Spleen (tissue), 11 donors: ENCODE measurements around the gene AGPS. TPM values are rescaled to one million over a fixed set of nuclear protein-coding genes. Genes with fewer than 3 reads are reported as not detected.
A peak's percentile ranks its signal among the peaks of the same experiment; 100 is the strongest.

Experiments
- DNase-seq: peaks from one replicate; pipeline ENCODE4 v3.0.0-alpha.2; 2020
- H3K27ac ChIP-seq, 8 donors: fragments of 200-600 bp; sonication (generic) in 7 of 8; 1 replicate in 4 of 8; 2 replicates in 4 of 8; pipeline versions ENCODE4 v1.5.0 to v1.8.0; 2016 to 2021; ENCODE audit warnings: inconsistent platforms in 4 of 8, mild to moderate bottlenecking in 4 of 8, moderate library complexity in 1 of 8
- H3K27me3 ChIP-seq, 7 donors: fragments of 200-600 bp; sonication (generic) in 6 of 7; replicated peaks in 1 of 7; 1 replicate in 4 of 7; 2 replicates in 3 of 7; pipeline versions ENCODE4 v1.5.0 to v1.8.0; 2016 to 2021; ENCODE audit warnings: inconsistent platforms in 3 of 7, mild to moderate bottlenecking in 1 of 7
- H3K36me3 ChIP-seq, 6 donors: fragments of 200-600 bp; sonication (generic) in 5 of 6; 1 replicate in 4 of 6; 2 replicates in 2 of 6; pipeline versions ENCODE4 v1.5.0 to v1.8.0; 2016 to 2021; ENCODE audit warnings: inconsistent platforms in 2 of 6
- H3K4me1 ChIP-seq, 6 donors: fragments of 200-600 bp; sonication (generic) in 5 of 6; 1 replicate in 3 of 6; 2 replicates in 3 of 6; pipeline versions ENCODE4 v1.5.0 to v1.8.0; 2016 to 2021; ENCODE audit warnings: inconsistent platforms in 3 of 6
- H3K4me3 ChIP-seq, 8 donors: fragments of 200-600 bp; sonication (generic) in 7 of 8; 1 replicate in 4 of 8; 2 replicates in 4 of 8; pipeline versions ENCODE4 v1.5.0 to v1.8.0; 2016 to 2021; ENCODE audit warnings: inconsistent platforms in 4 of 8, mild to moderate bottlenecking in 4 of 8, moderate library complexity in 2 of 8
- H3K9me3 ChIP-seq, 8 donors: fragments of 200-600 bp; sonication (generic) in 7 of 8; 1 replicate in 4 of 8; 2 replicates in 4 of 8; pipeline versions ENCODE4 v1.5.0 to v1.8.0; 2016 to 2021; ENCODE audit warnings: inconsistent platforms in 4 of 8
- POLR2A ChIP-seq, 3 donors: fragments of 450-650 bp; IDR thresholded peaks; one replicate each; pipeline ENCODE4 v1.5.1; 2017; ENCODE audit warnings: antibody characterized with exemption in 3 of 3, mild to moderate bottlenecking in 1 of 3
- POLR2AphosphoS5 ChIP-seq, 3 donors: sonication (generic); formaldehyde crosslinking; IDR thresholded peaks; one replicate each; pipeline ENCODE4 v1.5.1; 2017; ENCODE audit warnings: antibody characterized with exemption in 3 of 3
- WGBS, 5 donors: extraction: QIAGEN DNeasy Blood & Tissue Kit in 3 of 5; methylation state at CpG; one replicate each; pipeline versions ENCODE4 v1.1.5 to v1.1.7; 2013 to 2018; 5-methylcytosine and 5-hydroxymethylcytosine counted together
- intact Hi-C: fragments of 100-400 bp; cut with DNase I; formaldehyde crosslinking; loops from one replicate; pipeline ENCODE4 v1.15.0; 2023; ENCODE audit warnings: low total_unique reads
- polyA plus RNA-seq, 3 donors: library from polyadenylated mRNA; stranded (reverse); fragments of 200-250 nt; gene quantifications; one replicate each; pipeline ENCODE4 v1.2.1, GENCODE V29; 2013
- total RNA-seq, 7 donors: library from RNA; depleted of rRNA in 3 of 7; stranded (reverse); fragments of >200 nt in 3 of 7; fragmentation: NEBNext Ultra II Directional in 4 of 7; extraction: Animal tissue kit (Norgen Biotek cat#: 25700) in 4 of 7; gene quantifications; one replicate each; pipeline versions ENCODE4 v1.1.0 to v1.2.1, GENCODE V29; 2016 to 2021
- TF ChIP-seq, protein P1 (sequence below), 11 experiments: fragments of 200-600 bp in 7 of 11; fragments of 450-650 bp in 4 of 11; sonication (generic) in 4 of 11; IDR thresholded peaks in 8 of 11; conservative IDR thresholded peaks in 3 of 11; 1 replicate in 7 of 11; 2 replicates in 4 of 11; pipeline versions ENCODE4 v1.4.0 to v1.8.0; 2016 to 2021; ENCODE audit warnings: antibody characterized with exemption in 11 of 11, inconsistent platforms in 4 of 11, mild to moderate bottlenecking in 1 of 11
- donor health status: healthy with polysubstance abuse.
- donor health status: DM: no; HTN: no; CAD: no; lungs with moderate emphysema.
- donor health status: DM: no; HTN: no; CAD: no.
- donor health status: Bipolar disorder and iron deficiency.
- donor health status: healthy.
- donor health status: DM: no; HTN: no; CAD: no.
- donor health status: DM: yes; HTN: yes; CAD: no.

AGPS gene
- total and polyA plus RNA-seq, 10 donors = 3.3 to 44.5 (median 28.2) TPM

DNA sequence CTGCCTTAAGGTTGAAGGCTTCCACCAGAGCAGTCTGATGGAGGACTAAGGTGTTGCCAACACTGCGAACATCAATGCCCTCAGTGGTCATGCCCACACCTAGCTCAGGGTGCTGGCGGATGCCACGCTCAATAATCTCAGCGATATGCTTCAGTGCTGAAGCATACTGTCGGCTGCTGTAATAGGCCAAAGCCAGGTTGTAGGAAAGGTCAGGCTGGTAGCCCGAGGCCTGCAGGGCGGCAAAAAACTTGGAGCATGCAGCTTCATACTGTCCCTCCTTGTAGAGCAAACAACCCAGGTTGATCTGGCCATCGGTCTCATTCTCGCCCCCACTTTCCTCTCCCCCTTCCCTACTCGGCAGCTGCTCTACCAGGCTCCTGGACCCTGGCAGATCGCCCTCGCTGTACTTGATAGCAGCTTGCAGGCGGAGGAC lies 159.4 kb downstream of the AGPS start:
- intact Hi-C loops = loop anchor here (10.0 kb wide), 1 partner anchor 73 kb away; no protein-coding TSS in a partner anchor
- 54 to 76% (median 69%) methylated on average over 11 to 13 of the region's 13 CpGs for WGBS, 5 donors
- DNase-seq = no peak
- H3K27ac ChIP-seq = peak overlapping the region in 5 of 8 donors; percentile 95 to 98 (median 97)
- peaks cover 0 to 18% (median 12%) of the 10 kb centered on the region in 6 donors for H3K4me1 ChIP-seq
- H3K27me3 ChIP-seq = no peaks in the 10 kb centered on the region
- no peaks in the 10 kb centered on the region for H3K36me3 ChIP-seq
- H3K9me3 ChIP-seq = no peaks in the 10 kb centered on the region
- TF ChIP-seq, protein P1, sequence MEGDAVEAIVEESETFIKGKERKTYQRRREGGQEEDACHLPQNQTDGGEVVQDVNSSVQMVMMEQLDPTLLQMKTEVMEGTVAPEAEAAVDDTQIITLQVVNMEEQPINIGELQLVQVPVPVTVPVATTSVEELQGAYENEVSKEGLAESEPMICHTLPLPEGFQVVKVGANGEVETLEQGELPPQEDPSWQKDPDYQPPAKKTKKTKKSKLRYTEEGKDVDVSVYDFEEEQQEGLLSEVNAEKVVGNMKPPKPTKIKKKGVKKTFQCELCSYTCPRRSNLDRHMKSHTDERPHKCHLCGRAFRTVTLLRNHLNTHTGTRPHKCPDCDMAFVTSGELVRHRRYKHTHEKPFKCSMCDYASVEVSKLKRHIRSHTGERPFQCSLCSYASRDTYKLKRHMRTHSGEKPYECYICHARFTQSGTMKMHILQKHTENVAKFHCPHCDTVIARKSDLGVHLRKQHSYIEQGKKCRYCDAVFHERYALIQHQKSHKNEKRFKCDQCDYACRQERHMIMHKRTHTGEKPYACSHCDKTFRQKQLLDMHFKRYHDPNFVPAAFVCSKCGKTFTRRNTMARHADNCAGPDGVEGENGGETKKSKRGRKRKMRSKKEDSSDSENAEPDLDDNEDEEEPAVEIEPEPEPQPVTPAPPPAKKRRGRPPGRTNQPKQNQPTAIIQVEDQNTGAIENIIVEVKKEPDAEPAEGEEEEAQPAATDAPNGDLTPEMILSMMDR (IDR thresholded peaks at IDR 0.05 in 8 of 11, conservative IDR thresholded peaks at IDR 0.05 in 3 of 11) = no peak
- H3K4me3 ChIP-seq = peak overlapping the region in 7 of 8 donors; percentile 64 to 83 (median 78)

DNA sequence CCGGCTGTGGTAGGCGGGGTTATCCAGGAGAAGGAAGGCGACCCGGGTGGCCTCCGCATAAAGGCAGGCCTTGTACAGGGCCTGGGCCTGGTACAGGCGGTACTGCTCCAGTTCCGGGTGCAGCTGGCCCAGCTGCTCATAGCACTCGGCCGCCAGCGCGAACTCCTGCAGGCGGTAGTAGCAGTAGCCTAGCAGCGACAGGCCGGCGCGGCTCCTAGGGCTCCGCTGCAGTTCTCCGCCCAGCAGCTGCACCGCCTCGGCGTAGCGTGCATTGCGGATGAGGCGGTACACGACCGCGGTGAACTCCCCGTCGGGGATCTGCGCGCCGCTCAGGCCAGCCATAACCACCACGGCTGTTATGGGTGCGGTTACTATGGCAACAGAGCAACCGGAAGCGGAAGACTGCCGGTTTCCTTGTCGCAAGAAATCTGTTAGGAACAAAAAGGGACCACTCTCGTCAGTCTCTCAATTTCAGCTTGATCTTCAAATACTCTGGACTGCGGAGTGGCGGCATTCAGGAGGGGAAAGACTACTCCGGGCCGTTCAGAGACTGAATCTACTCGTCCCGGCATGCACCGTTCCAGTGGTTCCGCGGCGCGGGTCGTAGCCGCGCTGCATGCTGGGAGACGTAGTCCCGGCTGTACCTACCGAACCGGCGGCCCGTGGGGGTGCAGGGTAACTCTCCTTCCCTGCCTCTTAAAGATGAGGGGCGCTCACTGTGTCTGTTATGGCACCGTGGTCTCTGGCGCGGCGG lies 160.0 kb downstream of the AGPS start:
- WGBS, 5 donors = 1% methylated on average over 57 to 64 of the region's 64 CpGs

DNA sequence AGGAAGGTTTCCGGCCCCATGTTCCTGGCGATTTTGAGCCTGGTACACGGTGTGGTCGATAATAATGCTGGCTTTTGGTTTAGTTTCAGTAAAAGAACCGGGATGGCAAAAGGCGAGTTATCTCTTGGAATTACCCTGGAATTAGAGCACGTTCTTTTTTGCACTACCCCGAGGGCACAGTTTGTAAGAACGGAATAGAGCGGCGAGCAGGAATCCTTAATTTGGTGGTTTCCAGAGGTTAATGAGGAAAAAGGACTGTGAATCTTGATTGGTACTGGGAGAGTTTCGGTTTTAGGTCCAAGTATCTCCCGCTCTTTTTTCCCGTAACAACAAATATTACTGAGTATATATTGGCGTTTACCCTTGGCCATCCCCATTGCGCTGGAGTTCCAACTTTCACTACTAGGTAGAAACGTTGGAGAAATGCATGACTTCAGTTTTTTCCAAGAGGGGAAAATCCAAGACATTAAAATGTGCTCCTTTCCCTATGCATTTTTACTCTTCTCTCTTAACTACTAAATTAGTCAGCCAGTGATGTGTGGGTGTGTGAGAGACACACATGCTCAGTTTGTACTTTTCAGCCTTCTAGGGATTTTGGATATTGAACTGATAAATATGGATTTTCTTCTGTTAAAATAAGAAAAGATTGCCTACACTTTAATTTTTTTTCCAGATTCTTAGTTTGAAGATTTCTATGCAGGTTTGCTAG lies 160.8 kb downstream of the AGPS start:
- Histone ChIP-seq H3K4me3 (peak overlapping the region; percentile 50 to 83 (median 76)), H3K27me3 (no peaks in the 10 kb centered on the region), H3K4me1 (peaks cover 0 to 18% (median 12%) of the 10 kb centered on the region in 6 donors), H3K27ac (peak overlapping the region; percentile 93 to 98 (median 96)), H3K9me3 (peaks cover 0 to 6% (median 0%) of the 10 kb centered on the region in 8 donors), H3K36me3 (no peaks in the 10 kb centered on the region)
- TF ChIP-seq, protein P1 (IDR thresholded peaks at IDR 0.05 in 8 of 11, conservative IDR thresholded peaks at IDR 0.05 in 3 of 11) = no peak
- no peak for TF ChIP-seq POLR2AphosphoS5 (IDR thresholded peaks at IDR 0.05)
- no peak for DNase-seq
- WGBS, 5 donors = 1 to 24% (median 6%) methylated on average over 17 of the region's 17 CpGs
- intact Hi-C loops = loop anchor here (10.0 kb wide), 1 partner anchor 71 kb away; no protein-coding TSS in a partner anchor

More for the DNA sequence above, 160.0 kb downstream of the AGPS start:
- Histone ChIP-seq H3K36me3 (no peaks in the 10 kb centered on the region), H3K4me3 (peak overlapping the region; percentile 50 to 83 (median 76)), H3K27ac (peak overlapping the region; percentile 93 to 98 (median 96)), H3K4me1 (peaks cover 0 to 18% (median 12%) of the 10 kb centered on the region in 6 donors), H3K9me3 (peaks cover 0 to under 1% (median 0%) of the 10 kb centered on the region in 8 donors), H3K27me3 (no peaks in the 10 kb centered on the region)
- TF ChIP-seq, protein P1 (IDR thresholded peaks at IDR 0.05 in 8 of 11, conservative IDR thresholded peaks at IDR 0.05 in 3 of 11) = peak in 2 of 11 experiments; percentile 21 to 30
- TF ChIP-seq POLR2A (IDR thresholded peaks at IDR 0.05) (no peak), POLR2AphosphoS5 (IDR thresholded peaks at IDR 0.05) (peak; percentile 75 to 86 (median 83))
- peak; percentile 96 for DNase-seq
- intact Hi-C loops = loop anchor here (10.0 kb wide), 1 partner anchor 72 kb away; no protein-coding TSS in a partner anchor

DNA sequence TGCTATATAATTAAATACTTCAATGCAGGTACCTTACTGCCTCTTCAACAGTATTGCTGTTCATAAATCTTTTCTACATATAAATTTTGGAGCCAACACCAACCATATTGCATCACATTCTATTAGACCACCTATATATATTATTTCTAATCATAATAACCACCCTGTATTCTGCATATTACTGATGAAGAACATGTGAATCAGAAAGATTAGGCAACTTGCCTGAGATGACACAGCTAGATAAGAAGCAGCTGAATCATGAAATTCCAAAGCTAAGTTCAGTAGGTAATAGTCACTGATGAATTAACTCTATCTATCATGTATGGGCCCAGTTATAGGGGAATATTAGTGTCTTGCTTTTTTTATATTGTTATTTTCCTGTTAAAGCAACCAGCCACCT lies 161.8 kb downstream of the AGPS start:
- Histone ChIP-seq H3K36me3 (no peaks in the 10 kb centered on the region), H3K9me3 (peaks cover 0 to 6% (median 0%) of the 10 kb centered on the region in 8 donors), H3K27ac (no peak overlapping the region), H3K4me3 (no peak overlapping the region), H3K27me3 (no peaks in the 10 kb centered on the region), H3K4me1 (peaks cover 0 to 18% (median 12%) of the 10 kb centered on the region in 6 donors)
- intact Hi-C loops = loop anchor here (10.0 kb wide), 1 partner anchor 70 kb away; no protein-coding TSS in a partner anchor
- TF ChIP-seq, protein P1 (IDR thresholded peaks at IDR 0.05 in 8 of 11, conservative IDR thresholded peaks at IDR 0.05 in 3 of 11) = no peak
- TF ChIP-seq POLR2AphosphoS5 (IDR thresholded peaks at IDR 0.05) (no peak), POLR2A (IDR thresholded peaks at IDR 0.05) (no peak)
- DNase-seq = no peak
